GM20431 (cell line): ENCODE data around the gene GREB1L.
"Not testable (repeated sequence)": the region's sequence is repeated elsewhere in the genome, so short reads cannot be mapped to it uniquely, and the experiment has no call there.

ENCODE experiments used
- in situ Hi-C: fragments of 300-500 bp; cut with MseI, MboI; formaldehyde crosslinking; loops from one replicate; pipeline ENCODE4 v1.15.0; 2020; ENCODE audit warnings: low sequenced_read_pairs; ENCODE audit not compliant: unreplicated experiment

GREB1L gene

GRCh38 chr18:21303445-21303844 is 61.4 kb downstream of the GREB1L start:
- in situ Hi-C loops, result no loop called here

GRCh38 chr18:21303895-21304294 is 61.9 kb downstream of the GREB1L start:
- in situ Hi-C loops, result no loop called here

- in situ Hi-C loops, result no loop called here
Observed at GRCh38 chr18:21305621-21306020, 63.6 kb downstream of the GREB1L start.

GRCh38 chr18:21306368-21306767 is 64.3 kb downstream of the GREB1L start:
- in situ Hi-C loops, result no loop called here

GRCh38 chr18:21307578-21307977 is 65.5 kb downstream of the GREB1L start:
- in situ Hi-C loops, result no loop called here

GRCh38 chr18:21309248-21309647 is 67.2 kb downstream of the GREB1L start:
- in situ Hi-C loops, result no loop called here

GRCh38 chr18:21311980-21312379 is 69.9 kb downstream of the GREB1L start:
- in situ Hi-C loops, result not testable (repeated sequence)

GRCh38 chr18:21313576-21313975 is 71.5 kb downstream of the GREB1L start:
- in situ Hi-C loops, result no loop called here

GRCh38 chr18:21314724-21315123 is 72.7 kb downstream of the GREB1L start:
- in situ Hi-C loops, result no loop called here

GRCh38 chr18:21315126-21315525 is 73.1 kb downstream of the GREB1L start:
- in situ Hi-C loops, result not testable (repeated sequence)

- in situ Hi-C loops, result no loop called here
Observed at GRCh38 chr18:21315741-21316197, 73.7 kb downstream of the GREB1L start.

- in situ Hi-C loops, result no loop called here
Observed at GRCh38 chr18:21316296-21316695, 74.3 kb downstream of the GREB1L start.

GRCh38 chr18:21321711-21322110 is 79.7 kb downstream of the GREB1L start:
- in situ Hi-C loops, result no loop called here

- in situ Hi-C loops, result no loop called here
Observed at GRCh38 chr18:21327101-21327500, 85.1 kb downstream of the GREB1L start.

- in situ Hi-C loops, result no loop called here
Observed at GRCh38 chr18:21330122-21330701, 88.2 kb downstream of the GREB1L start.

GRCh38 chr18:21331065-21331464 is 89.0 kb downstream of the GREB1L start:
- in situ Hi-C loops, result no loop called here

GRCh38 chr18:21335927-21336488 is 94.0 kb downstream of the GREB1L start:
- in situ Hi-C loops, result no loop called here

- in situ Hi-C loops, result no loop called here
Observed at GRCh38 chr18:21336846-21337245, 94.8 kb downstream of the GREB1L start.

- in situ Hi-C loops, result no loop called here
Observed at GRCh38 chr18:21341141-21341540, 99.1 kb downstream of the GREB1L start.

GRCh38 chr18:21342372-21342771 is 100.3 kb downstream of the GREB1L start:
- in situ Hi-C loops, result no loop called here

- in situ Hi-C loops, result no loop called here
Observed at GRCh38 chr18:21344860-21345259, 102.8 kb downstream of the GREB1L start.

- in situ Hi-C loops, result no loop called here
Observed at GRCh38 chr18:21345840-21346239, 103.8 kb downstream of the GREB1L start.
